Endothelial cell (in vitro differentiated cells): ENCODE data around the gene FAM124A. TPM values are rescaled to one million over a fixed set of nuclear protein-coding genes. Genes with fewer than 3 reads are reported as not detected.

ENCODE experiments used
- DNase-seq: peaks from one replicate; pipeline ENCODE4 v3.0.0; 2021; ENCODE audit warnings: low spot score
- H3K27ac Mint-ChIP-seq: one replicate; pipeline ENCODE4 v1.8.0; 2021; ENCODE audit warnings: mixed read lengths, inconsistent platforms; ENCODE audit not compliant: unreplicated experiment
- H3K27me3 Mint-ChIP-seq: one replicate; pipeline ENCODE4 v1.8.0; 2021; ENCODE audit warnings: mild to moderate bottlenecking, moderate library complexity, mixed read lengths, inconsistent platforms; ENCODE audit not compliant: unreplicated experiment
- H3K36me3 Mint-ChIP-seq: one replicate; pipeline ENCODE4 v1.8.0; 2021; ENCODE audit warnings: mild to moderate bottlenecking, low read depth, mixed read lengths, inconsistent platforms; ENCODE audit not compliant: unreplicated experiment
- H3K4me1 Mint-ChIP-seq: one replicate; pipeline ENCODE4 v1.8.0; 2021; ENCODE audit warnings: mild to moderate bottlenecking, mixed read lengths, inconsistent platforms; ENCODE audit not compliant: unreplicated experiment
- H3K4me3 Mint-ChIP-seq: one replicate; pipeline ENCODE4 v1.8.0; 2021; ENCODE audit warnings: mild to moderate bottlenecking, mixed read lengths, inconsistent platforms; ENCODE audit not compliant: unreplicated experiment
- H3K9me3 Mint-ChIP-seq: one replicate; pipeline ENCODE4 v1.8.0; 2021; ENCODE audit warnings: mixed read lengths, inconsistent platforms; ENCODE audit not compliant: unreplicated experiment
- CTCF ChIP-seq: fragments of 200-600 bp; sonication (generic); IDR thresholded peaks from one replicate; pipeline ENCODE4 v1.5.0; 2021; ENCODE audit warnings: antibody characterized with exemption; ENCODE audit not compliant: unreplicated experiment
- total RNA-seq: library from RNA; stranded (reverse); fragmentation: NEBNext Ultra II Directional; extraction: Animal tissue kit (Norgen Biotek cat#: 25700); gene quantifications from one replicate; pipeline ENCODE4 v1.2.1, GENCODE V29; 2021; ENCODE audit not compliant: unreplicated experiment

Gene FAM124A
- total RNA-seq, 1 donor from 2014 or later = 4.9 TPM

- H3K36me3 Mint-ChIP-seq = peaks cover 9% of the 10 kb centered on the region
- TF ChIP-seq CTCF = no peak
- no peak overlapping the region for H3K27ac Mint-ChIP-seq
- H3K4me3 Mint-ChIP-seq = no peak overlapping the region
- peaks cover 4% of the 10 kb centered on the region for H3K27me3 Mint-ChIP-seq
- no peaks in the 10 kb centered on the region for H3K4me1 Mint-ChIP-seq
- no peak for DNase-seq
- no peaks in the 10 kb centered on the region for H3K9me3 Mint-ChIP-seq
Measured at GRCh38 chr13:51252954-51253532, 30.8 kb downstream of the FAM124A start.

- no peak for DNase-seq
- no peak for TF ChIP-seq CTCF
- Mint-ChIP-seq H3K27ac (no peak overlapping the region), H3K4me1 (no peaks in the 10 kb centered on the region), H3K9me3 (no peaks in the 10 kb centered on the region), H3K27me3 (peaks cover 2% of the 10 kb centered on the region), H3K4me3 (no peak overlapping the region), H3K36me3 (peaks cover 18% of the 10 kb centered on the region)
Measured at GRCh38 chr13:51255556-51255955, 33.4 kb downstream of the FAM124A start.

DNA sequence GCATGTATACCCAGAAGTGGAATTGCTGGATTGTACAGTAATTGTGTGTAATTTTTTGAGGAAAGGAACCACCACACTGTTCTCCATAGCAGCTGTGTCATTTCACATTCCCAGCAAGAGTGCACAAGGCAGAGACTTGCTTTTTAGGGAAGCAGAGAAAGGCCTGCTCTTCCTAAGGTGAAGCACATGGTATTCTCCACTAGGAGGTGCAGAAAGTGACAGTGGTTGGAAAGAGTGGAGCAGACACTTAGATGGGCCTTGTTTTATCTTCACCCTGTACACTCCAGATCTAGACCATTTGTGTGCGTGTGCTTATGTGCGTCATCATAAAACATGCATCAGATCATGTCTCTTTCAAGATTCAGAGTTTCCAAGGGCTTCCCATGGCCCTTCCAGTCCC is 35.0 kb downstream of the FAM124A start:
- H3K4me1 Mint-ChIP-seq = no peaks in the 10 kb centered on the region
- H3K27ac Mint-ChIP-seq = no peak overlapping the region
- H3K36me3 Mint-ChIP-seq = peaks cover 15% of the 10 kb centered on the region

GRCh38 chr13:51258612-51259548 is 36.7 kb downstream of the FAM124A start:
- no peak for TF ChIP-seq CTCF
- Mint-ChIP-seq H3K27me3 (no peaks in the 10 kb centered on the region), H3K4me3 (no peak overlapping the region), H3K4me1 (no peaks in the 10 kb centered on the region), H3K36me3 (peaks cover 15% of the 10 kb centered on the region), H3K9me3 (no peaks in the 10 kb centered on the region), H3K27ac (no peak overlapping the region)
- no peak for DNase-seq

More for the DNA sequence above, 35.0 kb downstream of the FAM124A start:
- DNase-seq = no peak
- Mint-ChIP-seq H3K27me3 (no peaks in the 10 kb centered on the region), H3K4me3 (no peak overlapping the region), H3K9me3 (no peaks in the 10 kb centered on the region)
- no peak for TF ChIP-seq CTCF

GRCh38 chr13:51260154-51260553 is 38.0 kb downstream of the FAM124A start:
- Mint-ChIP-seq H3K27ac (no peak overlapping the region), H3K36me3 (peaks cover 15% of the 10 kb centered on the region), H3K9me3 (no peaks in the 10 kb centered on the region), H3K4me1 (no peaks in the 10 kb centered on the region), H3K4me3 (no peak overlapping the region), H3K27me3 (no peaks in the 10 kb centered on the region)
- TF ChIP-seq CTCF = no peak
- no peak for DNase-seq
